ENCODE measurements around the gene TNFRSF1B.

The TNFRSF1B gene

GRCh38 chr1:12180315-12180714 is 13.5 kb downstream of the TNFRSF1B start:
- no peak for TF ChIP-seq POLR2AphosphoS5 (IDR thresholded peaks at IDR 0.05; ENCODE audit: borderline replicate concordance, low read depth, low read length)
- TF ChIP-seq EZH2 (IDR thresholded peaks at IDR 0.05) = no peak
- TF ChIP-seq FOXP2 (optimal IDR thresholded peaks at IDR 0.05; ENCODE audit: control extremely low read depth, extremely low read length, insufficient read depth) = no peak
- no peak overlapping the region for H3K27ac ChIP-seq
- DNase-seq (ENCODE audit: low read depth, low spot score) = no peak
- H3K4me3 ChIP-seq = no peak overlapping the region
- no peaks in the 10 kb centered on the region for H3K9me3 ChIP-seq (ENCODE audit: low read depth, low read length)
- H3K9ac ChIP-seq (ENCODE audit: insufficient read length) = no peak overlapping the region
- H3K36me3 ChIP-seq (ENCODE audit: insufficient read depth, low read length) = no peaks in the 10 kb centered on the region

- no peak overlapping the region for H3K4me3 ChIP-seq
- H3K27ac ChIP-seq = no peak overlapping the region
- no peaks in the 10 kb centered on the region for H3K9me3 ChIP-seq (ENCODE audit: low read depth, low read length)
- TF ChIP-seq EZH2 (IDR thresholded peaks at IDR 0.05) (no peak), POLR2AphosphoS5 (IDR thresholded peaks at IDR 0.05; ENCODE audit: borderline replicate concordance, low read depth, low read length) (no peak), FOXP2 (optimal IDR thresholded peaks at IDR 0.05; ENCODE audit: control extremely low read depth, extremely low read length, insufficient read depth) (no peak)
- no peak overlapping the region for H3K9ac ChIP-seq (ENCODE audit: insufficient read length)
- no peak for DNase-seq (ENCODE audit: low read depth, low spot score)
- no peaks in the 10 kb centered on the region for H3K36me3 ChIP-seq (ENCODE audit: insufficient read depth, low read length)
Measured at GRCh38 chr1:12180903-12181302, 14.1 kb downstream of the TNFRSF1B start.

DNA sequence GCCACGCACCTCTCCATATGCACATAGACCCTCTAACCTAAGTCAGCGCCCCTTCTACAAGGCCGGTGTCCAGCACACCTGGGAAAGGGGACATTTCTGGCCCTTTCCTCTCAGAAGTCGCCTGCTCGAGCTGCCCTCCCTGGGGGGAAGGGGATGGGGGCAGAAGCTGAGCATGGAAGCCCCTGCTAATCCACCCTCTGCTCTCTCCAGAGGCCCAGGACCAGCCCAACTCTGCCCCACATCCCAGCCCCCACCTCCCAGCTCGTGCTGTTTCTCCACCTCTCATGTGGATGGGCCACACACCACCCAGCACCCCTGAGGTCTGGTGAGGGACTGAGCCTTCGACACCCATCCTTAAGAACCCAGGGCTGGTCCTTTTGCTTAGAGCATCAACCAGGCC is 14.8 kb downstream of the TNFRSF1B start:
- no peaks in the 10 kb centered on the region for H3K36me3 ChIP-seq (ENCODE audit: insufficient read depth, low read length)
- no peaks in the 10 kb centered on the region for H3K9me3 ChIP-seq (ENCODE audit: low read depth, low read length)
- TF ChIP-seq POLR2AphosphoS5 (IDR thresholded peaks at IDR 0.05; ENCODE audit: borderline replicate concordance, low read depth, low read length) = no peak
- no peak for TF ChIP-seq FOXP2 (optimal IDR thresholded peaks at IDR 0.05; ENCODE audit: control extremely low read depth, extremely low read length, insufficient read depth)
- TF ChIP-seq EZH2 (IDR thresholded peaks at IDR 0.05) = no peak
- DNase-seq (ENCODE audit: low read depth, low spot score) = no peak
- no peak overlapping the region for H3K4me3 ChIP-seq
- no peak overlapping the region for H3K9ac ChIP-seq (ENCODE audit: insufficient read length)
- no peak overlapping the region for H3K27ac ChIP-seq

DNA sequence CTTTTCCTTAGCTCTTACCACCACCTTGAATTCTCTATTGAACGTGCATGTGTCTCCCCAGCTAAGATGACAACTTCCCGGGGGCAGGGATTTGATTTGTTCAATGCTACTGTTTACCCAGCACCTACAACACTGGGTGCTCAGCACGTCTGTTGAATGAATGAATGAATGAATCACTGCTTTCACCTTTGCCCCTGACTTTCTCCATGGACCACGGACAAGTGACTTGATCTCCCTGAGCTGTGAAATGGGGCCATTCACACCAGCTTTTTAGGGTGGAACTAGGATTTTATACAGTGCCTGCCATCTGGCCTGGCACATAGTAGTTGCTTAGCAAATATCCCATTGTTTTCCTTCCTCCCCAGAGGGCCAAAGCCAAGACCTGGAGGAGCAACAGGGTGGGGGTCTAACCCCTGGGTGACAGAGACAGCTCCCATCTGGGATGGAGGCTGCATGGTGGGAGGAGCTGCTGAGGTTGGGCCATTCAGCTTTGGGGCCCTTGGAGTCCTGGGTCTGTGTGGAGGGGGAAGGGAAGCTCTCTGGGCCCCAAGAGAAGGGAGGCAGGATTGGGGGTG is 15.7 kb downstream of the TNFRSF1B start:
- no peak overlapping the region for H3K27ac ChIP-seq
- H3K9me3 ChIP-seq (ENCODE audit: low read depth, low read length) = no peaks in the 10 kb centered on the region
- H3K36me3 ChIP-seq (ENCODE audit: insufficient read depth, low read length) = no peaks in the 10 kb centered on the region
- TF ChIP-seq POLR2AphosphoS5 (IDR thresholded peaks at IDR 0.05; ENCODE audit: borderline replicate concordance, low read depth, low read length) = no peak
- no peak for TF ChIP-seq EZH2 (IDR thresholded peaks at IDR 0.05)
- no peak for TF ChIP-seq FOXP2 (optimal IDR thresholded peaks at IDR 0.05; ENCODE audit: control extremely low read depth, extremely low read length, insufficient read depth)
- H3K4me3 ChIP-seq = no peak overlapping the region
- H3K9ac ChIP-seq (ENCODE audit: insufficient read length) = no peak overlapping the region
- DNase-seq (ENCODE audit: low read depth, low spot score) = no peak

DNA sequence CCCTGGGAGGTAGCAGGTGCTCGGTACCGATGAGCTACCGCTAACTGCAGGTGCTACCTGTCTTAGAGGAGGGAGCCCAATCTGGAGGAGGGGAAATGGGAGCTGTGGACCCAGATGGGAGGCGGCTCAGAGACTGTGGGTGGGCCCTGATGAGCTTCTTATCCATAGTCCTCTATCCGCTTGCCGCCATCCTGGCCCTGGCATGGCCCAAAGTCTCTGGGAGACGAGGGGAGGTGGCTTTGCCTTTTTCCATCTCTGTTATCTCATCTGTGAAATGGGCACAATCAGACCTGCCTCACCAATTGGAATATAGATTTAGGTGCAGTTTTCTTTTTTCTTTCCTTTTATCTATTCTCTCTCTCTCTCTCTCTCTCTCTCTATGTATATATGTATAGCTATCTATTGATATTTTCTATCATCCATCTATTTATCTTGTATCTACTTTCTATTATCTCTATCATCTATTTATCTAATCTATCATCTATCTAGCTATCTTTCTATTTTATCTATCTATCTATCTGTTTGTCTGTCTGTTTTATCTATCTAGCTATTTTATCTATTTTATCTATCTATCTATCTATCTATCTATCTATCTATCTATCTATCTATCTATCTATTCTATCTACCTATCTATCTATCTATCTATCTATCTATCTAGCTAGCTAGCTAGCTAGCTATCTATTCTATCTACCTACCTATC is 16.5 kb downstream of the TNFRSF1B start:
- no peak for DNase-seq (ENCODE audit: low read depth, low spot score)

GRCh38 chr1:12184008-12184681 is 17.4 kb downstream of the TNFRSF1B start:
- Histone ChIP-seq H3K27ac (no peak overlapping the region), H3K9me3 (ENCODE audit: low read depth, low read length) (no peaks in the 10 kb centered on the region), H3K36me3 (ENCODE audit: insufficient read depth, low read length) (no peaks in the 10 kb centered on the region), H3K9ac (ENCODE audit: insufficient read length) (no peak overlapping the region), H3K4me3 (no peak overlapping the region)
- TF ChIP-seq FOXP2 (optimal IDR thresholded peaks at IDR 0.05; ENCODE audit: control extremely low read depth, extremely low read length, insufficient read depth) = no peak
- TF ChIP-seq EZH2 (IDR thresholded peaks at IDR 0.05) = no peak
- no peak for TF ChIP-seq POLR2AphosphoS5 (IDR thresholded peaks at IDR 0.05; ENCODE audit: borderline replicate concordance, low read depth, low read length)
- DNase-seq (ENCODE audit: low read depth, low spot score) = no peak

More for the DNA sequence above, 16.5 kb downstream of the TNFRSF1B start:
- no peak for TF ChIP-seq EZH2 (IDR thresholded peaks at IDR 0.05)
- no peak for TF ChIP-seq FOXP2 (optimal IDR thresholded peaks at IDR 0.05; ENCODE audit: control extremely low read depth, extremely low read length, insufficient read depth)
- TF ChIP-seq POLR2AphosphoS5 (IDR thresholded peaks at IDR 0.05; ENCODE audit: borderline replicate concordance, low read depth, low read length) = no peak
- no peak overlapping the region for H3K4me3 ChIP-seq
- no peak overlapping the region for H3K27ac ChIP-seq
- no peaks in the 10 kb centered on the region for H3K36me3 ChIP-seq (ENCODE audit: insufficient read depth, low read length)
- H3K9me3 ChIP-seq (ENCODE audit: low read depth, low read length) = no peaks in the 10 kb centered on the region
- no peak overlapping the region for H3K9ac ChIP-seq (ENCODE audit: insufficient read length)

DNA sequence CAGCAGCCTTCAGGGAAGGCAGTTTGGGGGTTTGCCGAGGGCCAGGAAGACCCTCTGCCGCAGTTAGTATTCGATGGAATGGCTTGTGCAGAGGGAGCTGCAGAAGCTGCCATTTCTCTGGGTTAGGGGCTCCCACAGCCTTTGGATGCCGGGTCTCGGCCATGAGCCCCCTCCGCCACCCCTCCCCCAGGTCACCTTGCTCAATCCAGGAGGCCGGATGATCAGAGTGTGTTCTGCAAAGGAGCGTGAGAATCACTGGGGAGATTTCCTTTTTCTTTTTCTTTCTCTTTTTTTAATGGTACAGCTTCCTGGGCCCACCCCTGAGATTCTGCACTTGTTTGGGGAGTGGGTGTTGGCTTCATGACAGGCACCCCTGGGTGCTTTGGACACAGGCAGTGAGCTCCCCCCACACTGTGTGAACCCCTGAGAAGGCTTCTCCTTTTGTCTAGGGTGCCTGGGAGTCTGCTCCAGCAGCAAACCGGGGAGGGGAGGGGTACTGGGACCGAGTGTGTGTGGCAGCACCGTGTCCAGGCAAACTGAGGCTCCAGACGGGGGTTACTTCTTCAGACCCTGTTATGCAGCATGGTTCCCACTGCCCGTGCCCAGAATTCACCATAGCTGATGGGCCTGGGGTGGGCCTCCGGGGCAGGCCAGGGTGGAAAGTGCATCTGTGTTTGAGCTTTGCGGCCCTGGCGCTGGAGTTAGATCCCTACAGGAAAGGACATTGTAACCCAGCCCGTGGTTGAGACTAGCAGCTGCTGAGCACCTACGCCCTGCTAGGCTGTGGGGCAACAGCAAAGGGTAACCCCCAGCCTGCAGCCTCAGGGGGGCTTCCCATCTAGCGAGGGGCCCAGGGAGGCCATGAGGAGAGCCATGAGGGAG is 18.5 kb downstream of the TNFRSF1B start:
- TF ChIP-seq EZH2 (IDR thresholded peaks at IDR 0.05) (no peak), FOXP2 (optimal IDR thresholded peaks at IDR 0.05; ENCODE audit: control extremely low read depth, extremely low read length, insufficient read depth) (no peak), POLR2AphosphoS5 (IDR thresholded peaks at IDR 0.05; ENCODE audit: borderline replicate concordance, low read depth, low read length) (no peak)
- no peaks in the 10 kb centered on the region for H3K9me3 ChIP-seq (ENCODE audit: low read depth, low read length)
- H3K4me3 ChIP-seq = no peak overlapping the region
- no peak overlapping the region for H3K9ac ChIP-seq (ENCODE audit: insufficient read length)
- H3K27ac ChIP-seq = no peak overlapping the region
- DNase-seq (ENCODE audit: low read depth, low spot score) = no peak
- no peaks in the 10 kb centered on the region for H3K36me3 ChIP-seq (ENCODE audit: insufficient read depth, low read length)
